HepG2 (cell line): Measurements from ENCODE around the gene TECTB. TPM values are rescaled to one million over a fixed set of nuclear protein-coding genes. Genes with fewer than 3 reads are reported as not detected.

Experiments used
- ELF3 ChIP-seq: IDR thresholded peaks from 2 replicates; pipeline ENCODE4 v1.6.1; 2016; ENCODE audit warnings: missing genetic modification reagents, missing compliant biosample characterization
- GTF3A ChIP-seq: sonication (generic); formaldehyde crosslinking; conservative IDR thresholded peaks from 2 replicates; pipeline ENCODE4 v1.4.0; 2020; ENCODE audit warnings: mild to moderate bottlenecking, missing genetic modification reagents
- MEIS2 ChIP-seq: sonication (generic); formaldehyde crosslinking; IDR thresholded peaks from 2 replicates; pipeline ENCODE4 v1.9.0; 2021; ENCODE audit warnings: mild to moderate bottlenecking, missing genetic modification reagents
- MTA1 ChIP-seq: sonication (generic); formaldehyde crosslinking; IDR thresholded peaks from 2 replicates; pipeline ENCODE4 v1.4.0; 2020; ENCODE audit warnings: missing genetic modification reagents, mild to moderate bottlenecking, borderline replicate concordance
- MYNN ChIP-seq: sonication (generic); formaldehyde crosslinking; IDR thresholded peaks from 2 replicates; pipeline ENCODE4 v1.4.0; 2020; ENCODE audit warnings: mild to moderate bottlenecking, low read depth, missing genetic modification reagents
- SIX4 ChIP-seq: sonication (generic); formaldehyde crosslinking; IDR thresholded peaks from 2 replicates; pipeline ENCODE4 v1.4.0; 2020; ENCODE audit warnings: missing genetic modification reagents
- SMYD3 ChIP-seq: sonication (generic); formaldehyde crosslinking; IDR thresholded peaks from 2 replicates; pipeline ENCODE4 v1.8.1; 2023; ENCODE audit warnings: mild to moderate bottlenecking, missing genetic modification reagents
- SNAPC2 ChIP-seq: sonication (generic); formaldehyde crosslinking; IDR thresholded peaks from 2 replicates; pipeline ENCODE4 v1.8.1; 2022; ENCODE audit warnings: mild to moderate bottlenecking, missing genetic modification reagents
- TEAD2 ChIP-seq: sonication (generic); formaldehyde crosslinking; IDR thresholded peaks from 2 replicates; pipeline ENCODE4 v1.9.0; 2021; ENCODE audit warnings: missing genetic modification reagents
- ZNF678 ChIP-seq: sonication (generic); formaldehyde crosslinking; IDR thresholded peaks from 2 replicates; pipeline ENCODE4 v1.4.0; 2020; ENCODE audit warnings: mild to moderate bottlenecking, missing genetic modification reagents
- ZSCAN9 ChIP-seq: IDR thresholded peaks from 2 replicates; pipeline ENCODE4 v1.6.1; 2016; ENCODE audit warnings: borderline replicate concordance
- polyA plus RNA-seq, 8 experiments: library from polyadenylated mRNA; depleted of rRNA in 3 of 8; stranded (reverse) in 7 of 8; unstranded in 1 of 8; fragments of >200 nt; fragmentation: Illumina TruSeq in 4 of 8; extraction: Trizol in 4 of 8; gene quantifications; 2 replicates each; pipeline versions ENCODE4 v1.2.1 to v1.2.3, GENCODE V29; 2011 to 2016; ENCODE audit warnings: low read depth in 4 of 8, missing spikeins in 1 of 8, mixed read lengths in 1 of 8; ENCODE audit not compliant: insufficient read depth in 1 of 8
- total RNA-seq, 5 experiments: library from RNA; depleted of rRNA; stranded (reverse); fragments of >200 nt; fragmentation: Illumina TruSeq; extraction: Trizol; gene quantifications; 2 replicates each; pipeline ENCODE4 v1.2.3, GENCODE V29; 2016; ENCODE audit warnings: low read depth in 1 of 5
- TF ChIP-seq, protein P1 (sequence below), 2 experiments: IDR thresholded peaks; 2 replicates each; pipeline ENCODE4 v1.6.1; 2011 to 2012; ENCODE audit warnings: low read length in 2 of 2, borderline replicate concordance in 1 of 2, low read depth in 1 of 2, mild to moderate bottlenecking in 1 of 2, moderate library complexity in 1 of 2
- TF ChIP-seq, protein P2 (sequence below): sonication (generic); formaldehyde crosslinking; IDR thresholded peaks from 2 replicates; pipeline ENCODE4 v1.8.1; 2022; ENCODE audit warnings: mild to moderate bottlenecking, missing genetic modification reagents
- TF ChIP-seq, protein P3 (sequence below): sonication (generic); formaldehyde crosslinking; IDR thresholded peaks from 2 replicates; pipeline ENCODE4 v1.4.0; 2020; ENCODE audit warnings: missing genetic modification reagents, low read depth, mild to moderate bottlenecking, borderline replicate concordance

TECTB gene
- total and polyA plus RNA-seq, 2 of the 13 experiments (the other 11 are each of a cell fraction or from before 2014, with no cell fraction given) = 0.78 to 1.8 TPM

DNA sequence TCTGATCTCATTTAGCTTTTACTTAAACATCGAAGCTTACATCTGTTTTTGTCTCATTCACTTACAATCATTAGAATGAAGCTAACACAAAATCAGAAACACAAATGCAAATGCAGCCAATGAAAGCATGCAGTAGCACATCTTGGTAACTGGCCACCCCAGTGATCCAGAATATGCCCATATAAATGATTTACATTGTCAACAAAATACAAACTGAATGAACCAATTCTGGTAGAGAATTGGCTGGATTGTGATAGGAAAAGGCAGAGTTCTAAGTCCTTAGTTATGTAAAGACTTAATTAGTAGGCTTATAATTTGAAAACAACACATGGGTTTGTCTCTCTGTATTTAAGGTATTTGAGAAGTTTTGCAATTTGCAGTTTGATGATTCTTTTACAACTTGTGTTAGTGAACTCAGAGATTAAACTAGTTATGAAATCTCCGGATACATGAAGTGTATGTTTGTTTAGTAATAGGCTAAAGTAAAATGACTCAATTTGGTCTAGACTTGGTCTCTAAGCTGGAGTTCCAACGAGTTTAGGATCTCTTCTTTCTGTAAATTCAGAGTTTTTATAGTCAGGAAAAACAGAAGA, 21.2 kb downstream of the TECTB start (continued):
- TF ChIP-seq, protein P1, sequence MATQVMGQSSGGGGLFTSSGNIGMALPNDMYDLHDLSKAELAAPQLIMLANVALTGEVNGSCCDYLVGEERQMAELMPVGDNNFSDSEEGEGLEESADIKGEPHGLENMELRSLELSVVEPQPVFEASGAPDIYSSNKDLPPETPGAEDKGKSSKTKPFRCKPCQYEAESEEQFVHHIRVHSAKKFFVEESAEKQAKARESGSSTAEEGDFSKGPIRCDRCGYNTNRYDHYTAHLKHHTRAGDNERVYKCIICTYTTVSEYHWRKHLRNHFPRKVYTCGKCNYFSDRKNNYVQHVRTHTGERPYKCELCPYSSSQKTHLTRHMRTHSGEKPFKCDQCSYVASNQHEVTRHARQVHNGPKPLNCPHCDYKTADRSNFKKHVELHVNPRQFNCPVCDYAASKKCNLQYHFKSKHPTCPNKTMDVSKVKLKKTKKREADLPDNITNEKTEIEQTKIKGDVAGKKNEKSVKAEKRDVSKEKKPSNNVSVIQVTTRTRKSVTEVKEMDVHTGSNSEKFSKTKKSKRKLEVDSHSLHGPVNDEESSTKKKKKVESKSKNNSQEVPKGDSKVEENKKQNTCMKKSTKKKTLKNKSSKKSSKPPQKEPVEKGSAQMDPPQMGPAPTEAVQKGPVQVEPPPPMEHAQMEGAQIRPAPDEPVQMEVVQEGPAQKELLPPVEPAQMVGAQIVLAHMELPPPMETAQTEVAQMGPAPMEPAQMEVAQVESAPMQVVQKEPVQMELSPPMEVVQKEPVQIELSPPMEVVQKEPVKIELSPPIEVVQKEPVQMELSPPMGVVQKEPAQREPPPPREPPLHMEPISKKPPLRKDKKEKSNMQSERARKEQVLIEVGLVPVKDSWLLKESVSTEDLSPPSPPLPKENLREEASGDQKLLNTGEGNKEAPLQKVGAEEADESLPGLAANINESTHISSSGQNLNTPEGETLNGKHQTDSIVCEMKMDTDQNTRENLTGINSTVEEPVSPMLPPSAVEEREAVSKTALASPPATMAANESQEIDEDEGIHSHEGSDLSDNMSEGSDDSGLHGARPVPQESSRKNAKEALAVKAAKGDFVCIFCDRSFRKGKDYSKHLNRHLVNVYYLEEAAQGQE (IDR thresholded peaks at IDR 0.05; ENCODE audit: borderline replicate concordance in 1 of 2, low read depth in 1 of 2, low read length in 2 of 2) = no peak
- TF ChIP-seq MTA1 (CRISPR knock-in tag) (no peak), MEIS2 (CRISPR knock-in tag) (no peak), SNAPC2 (CRISPR knock-in tag) (no peak), ZNF678 (CRISPR knock-in tag) (no peak), SIX4 (CRISPR knock-in tag) (peak; percentile 49; the same call in 1 of the 2 replicates), TEAD2 (no peak), SMYD3 (CRISPR knock-in tag) (peak; percentile 57; the same call in 1 of the 2 replicates), MYNN (CRISPR knock-in tag) (no peak), ELF3 (CRISPR knock-in tag) (peak; percentile 24; the same call in 1 of the 2 replicates), ZSCAN9 (peak; percentile 64; the same call in 1 of the 2 replicates), GTF3A (no peak)
- TF ChIP-seq, protein P2, sequence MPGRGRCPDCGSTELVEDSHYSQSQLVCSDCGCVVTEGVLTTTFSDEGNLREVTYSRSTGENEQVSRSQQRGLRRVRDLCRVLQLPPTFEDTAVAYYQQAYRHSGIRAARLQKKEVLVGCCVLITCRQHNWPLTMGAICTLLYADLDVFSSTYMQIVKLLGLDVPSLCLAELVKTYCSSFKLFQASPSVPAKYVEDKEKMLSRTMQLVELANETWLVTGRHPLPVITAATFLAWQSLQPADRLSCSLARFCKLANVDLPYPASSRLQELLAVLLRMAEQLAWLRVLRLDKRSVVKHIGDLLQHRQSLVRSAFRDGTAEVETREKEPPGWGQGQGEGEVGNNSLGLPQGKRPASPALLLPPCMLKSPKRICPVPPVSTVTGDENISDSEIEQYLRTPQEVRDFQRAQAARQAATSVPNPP (CRISPR knock-in tag) = no peak
- TF ChIP-seq, protein P3, sequence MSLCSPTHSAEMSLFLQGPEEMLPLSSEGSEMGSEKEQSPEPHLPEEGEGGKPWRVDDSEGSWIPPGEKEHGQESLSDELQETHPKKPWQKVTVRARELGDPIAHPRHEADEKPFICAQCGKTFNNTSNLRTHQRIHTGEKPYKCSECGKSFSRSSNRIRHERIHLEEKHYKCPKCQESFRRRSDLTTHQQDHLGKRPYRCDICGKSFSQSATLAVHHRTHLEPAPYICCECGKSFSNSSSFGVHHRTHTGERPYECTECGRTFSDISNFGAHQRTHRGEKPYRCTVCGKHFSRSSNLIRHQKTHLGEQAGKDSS (CRISPR knock-in tag) = no peak
